H9 (cell line): ENCODE data around the gene KIAA1671. TPM values are rescaled to one million over a fixed set of nuclear protein-coding genes. Genes with fewer than 3 reads are reported as not detected.

Experiments used
- DNase-seq: peaks from one replicate; pipeline ENCODE4 v3.0.0-alpha.2; 2017
- H2AFZ ChIP-seq: one replicate; pipeline ENCODE4 v1.6.1; 2013; ENCODE audit warnings: mild to moderate bottlenecking, low read length, control low read depth, moderate library complexity
- H2AK5ac ChIP-seq: 2 replicates; pipeline ENCODE4 v1.6.1; 2013; ENCODE audit warnings: low read length, control low read depth, mixed read lengths; ENCODE audit not compliant: insufficient read length
- H2BK120ac ChIP-seq: one replicate; pipeline ENCODE4 v1.6.1; 2013; ENCODE audit warnings: low read depth, mild to moderate bottlenecking, low read length, control low read depth, inconsistent platforms; ENCODE audit not compliant: poor library complexity, severe bottlenecking
- H2BK12ac ChIP-seq: 2 replicates; pipeline ENCODE4 v1.6.1; 2013; ENCODE audit warnings: low read length, control low read depth, mixed read lengths, low read depth; ENCODE audit not compliant: insufficient read length
- H2BK15ac ChIP-seq: 2 replicates; pipeline ENCODE4 v1.6.1; 2013; ENCODE audit warnings: low read depth, low read length, control low read depth
- H2BK20ac ChIP-seq: one replicate; pipeline ENCODE4 v1.6.1; 2013; ENCODE audit warnings: low read depth, mild to moderate bottlenecking, low read length, control low read depth, inconsistent platforms; ENCODE audit not compliant: poor library complexity, severe bottlenecking
- H2BK5ac ChIP-seq: 2 replicates; pipeline ENCODE4 v1.6.1; 2013; ENCODE audit warnings: low read length, control low read depth, mixed read lengths; ENCODE audit not compliant: insufficient read length
- H3K14ac ChIP-seq: 2 replicates; pipeline ENCODE4 v1.6.1; 2013; ENCODE audit warnings: low read length, control low read depth; ENCODE audit not compliant: insufficient read depth
- H3K18ac ChIP-seq: 2 replicates; pipeline ENCODE4 v1.6.1; 2013; ENCODE audit warnings: low read depth, mild to moderate bottlenecking, mixed read lengths, low read length, control low read depth; ENCODE audit not compliant: insufficient read length
- H3K23ac ChIP-seq: 2 replicates; pipeline ENCODE4 v1.6.1; 2013; ENCODE audit warnings: low read length, control low read depth, mixed read lengths, low read depth; ENCODE audit not compliant: insufficient read length
- H3K23me2 ChIP-seq: 2 replicates; pipeline ENCODE4 v1.6.1; 2013; ENCODE audit warnings: low read depth, mild to moderate bottlenecking, mixed read lengths, low read length, control low read depth; ENCODE audit not compliant: insufficient read length, poor library complexity, severe bottlenecking
- H3K27ac ChIP-seq: 2 replicates; pipeline ENCODE4 v1.5.1; 2013; ENCODE audit warnings: low read length, control low read depth, mixed read lengths, low read depth; ENCODE audit not compliant: insufficient read length
- H3K27me3 ChIP-seq: 2 replicates; pipeline ENCODE4 v1.6.1; 2013; ENCODE audit warnings: low read length, control low read depth, inconsistent platforms; ENCODE audit not compliant: insufficient read depth
- H3K4ac ChIP-seq: 2 replicates; pipeline ENCODE4 v1.6.1; 2013; ENCODE audit warnings: low read depth, mild to moderate bottlenecking, control low read depth, inconsistent platforms, low read length, moderate library complexity
- H3K4me1 ChIP-seq: 2 replicates; pipeline ENCODE4 v1.6.1; 2013; ENCODE audit warnings: low read length, control low read depth, inconsistent platforms; ENCODE audit not compliant: insufficient read depth
- H3K4me2 ChIP-seq: 2 replicates; pipeline ENCODE4 v1.6.1; 2013; ENCODE audit warnings: low read length, control low read depth, mixed read lengths; ENCODE audit not compliant: insufficient read length, insufficient read depth
- H3K56ac ChIP-seq: 2 replicates; pipeline ENCODE4 v1.6.1; 2013; ENCODE audit warnings: low read depth, mild to moderate bottlenecking, mixed read lengths, low read length, control low read depth; ENCODE audit not compliant: insufficient read length
- H3K79me1 ChIP-seq: 2 replicates; pipeline ENCODE4 v1.6.1; 2013; ENCODE audit warnings: low read depth, mild to moderate bottlenecking, moderate library complexity, low read length, control low read depth, inconsistent platforms; ENCODE audit not compliant: insufficient read depth, poor library complexity, severe bottlenecking
- H3K79me2 ChIP-seq: 2 replicates; pipeline ENCODE4 v1.6.1; 2013; ENCODE audit warnings: low read length, control low read depth, inconsistent platforms; ENCODE audit not compliant: insufficient read depth
- H3K9ac ChIP-seq: 2 replicates; pipeline ENCODE4 v1.6.1; 2013; ENCODE audit warnings: low read length, control low read depth, mixed read lengths; ENCODE audit not compliant: insufficient read length; ENCODE audit errors: extremely low read depth
- H3K9me3 ChIP-seq: one replicate; pipeline ENCODE4 v1.6.1; 2013; ENCODE audit warnings: low read depth, low read length, inconsistent platforms; ENCODE audit not compliant: control insufficient read depth
- H3T11ph ChIP-seq: one replicate; pipeline ENCODE4 v1.6.1; 2013; ENCODE audit warnings: mild to moderate bottlenecking, low read length, control low read depth, inconsistent platforms
- H4K20me1 ChIP-seq: one replicate; pipeline ENCODE4 v1.6.1; 2013; ENCODE audit not compliant: control insufficient read depth, insufficient read length, insufficient read depth
- H4K5ac ChIP-seq: 2 replicates; pipeline ENCODE4 v1.6.1; 2013; ENCODE audit warnings: low read depth, mild to moderate bottlenecking, mixed read lengths, low read length, control low read depth; ENCODE audit not compliant: insufficient read length
- H4K8ac ChIP-seq: replicated peaks from 2 replicates; pipeline ENCODE4 v1.6.1; 2013; ENCODE audit warnings: low read length, control low read depth, mixed read lengths, low read depth; ENCODE audit not compliant: insufficient read length
- H4K91ac ChIP-seq: 2 replicates; pipeline ENCODE4 v1.6.1; 2013; ENCODE audit warnings: low read depth, mild to moderate bottlenecking, moderate library complexity, mixed read lengths, low read length, control low read depth; ENCODE audit not compliant: insufficient read length
- H3K27ac Mint-ChIP-seq, 3 experiments: 2 replicates in 2 of 3; 3 replicates in 1 of 3; pipeline ENCODE4 v1.8.0; 2020 to 2021; ENCODE audit warnings: mixed read lengths in 3 of 3, mild to moderate bottlenecking in 1 of 3, moderate library complexity in 1 of 3
- H3K27me3 Mint-ChIP-seq: 2 replicates; pipeline ENCODE4 v1.8.0; 2021; ENCODE audit warnings: low read depth, mild to moderate bottlenecking, moderate library complexity, mixed read lengths
- H3K36me3 Mint-ChIP-seq, 3 experiments: 2 replicates in 2 of 3; 3 replicates in 1 of 3; pipeline ENCODE4 v1.8.0; 2020 to 2021; ENCODE audit warnings: low read depth in 3 of 3, mixed read lengths in 3 of 3; ENCODE audit not compliant: insufficient read depth in 1 of 3
- H3K4me1 Mint-ChIP-seq, 2 experiments: 2 replicates each; pipeline ENCODE4 v1.8.0; 2020; ENCODE audit warnings: mixed read lengths in 2 of 2
- H3K4me3 Mint-ChIP-seq, 2 experiments: 2 replicates in 1 of 2; 3 replicates in 1 of 2; pipeline ENCODE4 v1.8.0; 2020 to 2021; ENCODE audit warnings: mild to moderate bottlenecking in 2 of 2, mixed read lengths in 2 of 2, moderate library complexity in 1 of 2
- H3K9me3 Mint-ChIP-seq, 2 experiments: 2 replicates in 1 of 2; 3 replicates in 1 of 2; pipeline ENCODE4 v1.8.0; 2020; ENCODE audit warnings: mild to moderate bottlenecking in 2 of 2, mixed read lengths in 2 of 2, moderate library complexity in 1 of 2
- CTCF ChIP-seq: fragments of 200-600 bp; sonication (generic); conservative IDR thresholded peaks from 3 replicates; pipeline ENCODE4 v1.8.0; 2021; ENCODE audit warnings: antibody characterized with exemption, mild to moderate bottlenecking
- WGBS: extraction: QIAGEN DNeasy Blood & Tissue Kit; methylation state at CpG from one replicate; pipeline ENCODE4 v1.1.7; 2013; ENCODE audit warnings: missing lambda C conversion rate, low lambda C conversion rate, mixed read lengths; ENCODE audit not compliant: insufficient read length; ENCODE audit errors: extremely low coverage; 5-methylcytosine and 5-hydroxymethylcytosine counted together
- total RNA-seq: library from RNA; stranded (reverse); gene quantifications from 2 replicates; pipeline ENCODE4 v1.2.1, GENCODE V29; 2021

The KIAA1671 gene
- total RNA-seq, 1 experiment from 2014 or later: 22.6 TPM

GRCh38 chr22:24989135-24989534, 36.6 kb downstream of the KIAA1671 start:
- Histone ChIP-seq H3K79me2 (peaks cover 2% of the 10 kb centered on the region; the same call in 1 of the 2 replicates), H2AK5ac (no peak overlapping the region), H2BK12ac (no peak overlapping the region), H3K4ac (no peak overlapping the region), H4K20me1 (no peaks in the 10 kb centered on the region), H3K56ac (no peak overlapping the region), H2BK20ac (no peak overlapping the region), H3K27ac (no peak overlapping the region), H2BK5ac (no peak overlapping the region), H3K79me1 (no peaks in the 10 kb centered on the region), H2AFZ (no peak overlapping the region), H4K8ac (no peak overlapping the region), H3K14ac (no peak overlapping the region; the same call in 1 of the 2 replicates), H3K18ac (no peak overlapping the region), H3K9ac (no peak overlapping the region), H3T11ph (no peak overlapping the region), H3K23ac (no peak overlapping the region), H2BK15ac (no peak overlapping the region), H3K23me2 (no peaks in the 10 kb centered on the region), H4K91ac (no peak overlapping the region), H4K5ac (no peak overlapping the region), H3K27me3 (no peaks in the 10 kb centered on the region), H2BK120ac (no peak overlapping the region), H3K4me2 (no peak overlapping the region), H3K9me3 (no peaks in the 10 kb centered on the region), H3K4me1 (no peaks in the 10 kb centered on the region; the same call in 1 of the 2 replicates)
- TF ChIP-seq CTCF: no peak
- DNase-seq: no peak
- peaks cover 36 to 37% of the 10 kb centered on the region in 2 experiments for H3K4me1 Mint-ChIP-seq
- no peaks in the 10 kb centered on the region for H3K27me3 Mint-ChIP-seq
- H3K9me3 Mint-ChIP-seq: peaks cover 0 to 2% of the 10 kb centered on the region in 2 experiments; a peak in 2 of 5 replicates
- peaks cover 0 to 6% (median 5%) of the 10 kb centered on the region in 3 experiments; a peak in 3 of 7 replicates for H3K36me3 Mint-ChIP-seq
- no peak overlapping the region for H3K4me3 Mint-ChIP-seq
- no CpG with 5 or more reads among the region's 2 CpGs for WGBS
- peak overlapping the region; percentile 13 to 68 (median 53); a peak in 6 of 7 replicates for H3K27ac Mint-ChIP-seq
